Ishikawa (cell line): ENCODE data around the gene MAGEA9.

ENCODE experiments used
- EP300 ChIP-seq: IDR thresholded peaks from 2 replicates; pipeline ENCODE4 v1.6.1; 2012; ENCODE audit warnings: borderline replicate concordance
- MAX ChIP-seq: IDR thresholded peaks from 2 replicates; pipeline ENCODE4 v1.6.1; 2012
- RAD21 ChIP-seq: IDR thresholded peaks from 2 replicates; pipeline ENCODE4 v1.6.1; 2012; ENCODE audit warnings: low read depth
- REST ChIP-seq: IDR thresholded peaks from 2 replicates; pipeline ENCODE4 v1.6.1; 2012; ENCODE audit warnings: low read depth, mild to moderate bottlenecking
- YY1 ChIP-seq: IDR thresholded peaks from 2 replicates; pipeline ENCODE4 v1.6.1; 2012; ENCODE audit warnings: low read depth
- ZBTB7A ChIP-seq: IDR thresholded peaks from 2 replicates; pipeline ENCODE4 v1.6.1; 2012; ENCODE audit warnings: low read depth

- no peak for TF ChIP-seq RAD21
- no peak for TF ChIP-seq EP300
- no peak for TF ChIP-seq REST
- no peak for TF ChIP-seq YY1
- no peak for TF ChIP-seq MAX
- TF ChIP-seq ZBTB7A: no peak
Measured at GRCh38 chrX:149757206-149758067, 24.3 kb upstream of the MAGEA9 start.
